ENCODE results near the gene CBLN1. TPM values are rescaled to one million over a fixed set of nuclear protein-coding genes. Genes with fewer than 3 reads are reported as not detected.
"Not testable (repeated sequence)": the region's sequence is repeated elsewhere in the genome, so short reads cannot be mapped to it uniquely, and the experiment has no call there.

The CBLN1 gene
- total RNA-seq, 1 experiment from 2014 or later, result 2.5 TPM

DNA sequence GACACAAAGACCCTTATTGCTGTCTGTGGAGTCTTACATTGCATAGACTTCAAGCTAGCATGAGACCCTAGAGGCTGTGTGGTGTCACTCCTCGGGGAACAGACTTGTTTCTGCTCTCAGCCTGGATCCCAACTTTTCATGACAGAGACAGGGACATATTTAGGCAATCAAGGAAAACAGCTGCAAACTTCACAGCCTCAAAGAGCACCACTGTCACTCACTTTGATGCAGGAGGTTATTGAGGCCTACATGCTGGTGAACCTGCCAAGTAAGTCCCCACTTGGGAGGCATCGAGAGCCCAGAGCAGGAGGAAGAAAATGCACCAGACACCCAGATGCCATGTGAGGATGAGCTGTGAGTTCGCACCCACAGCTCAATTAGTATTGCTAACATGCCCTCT is 10.3 kb downstream of the CBLN1 start:
- Histone ChIP-seq H3K4me3 (ENCODE audit: insufficient read depth, low read depth, low read length) (no peak overlapping the region), H3K27me3 (ENCODE audit: control insufficient read depth, insufficient read depth, low read length) (peaks cover 52% of the 10 kb centered on the region)
- DNase-seq, result no peak

DNA sequence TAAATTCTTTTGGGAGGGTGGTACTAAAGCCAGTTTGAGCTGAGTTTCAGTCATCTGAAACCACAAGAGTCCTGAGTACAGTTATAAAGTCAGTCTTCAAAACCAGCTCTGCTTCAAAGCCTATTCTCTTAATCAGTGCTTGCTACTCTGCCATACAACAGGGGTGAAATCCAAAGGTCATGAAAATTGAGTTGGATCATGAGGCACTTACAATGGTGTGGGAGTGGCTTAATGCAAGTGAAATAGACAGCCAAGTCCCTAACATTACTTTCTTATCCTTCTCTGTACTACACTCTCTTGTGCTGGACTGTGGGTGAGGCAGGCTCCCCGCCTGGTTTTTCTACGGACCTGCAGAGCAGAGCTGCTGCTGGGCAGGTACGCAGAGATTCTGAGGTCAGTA is 12.4 kb downstream of the CBLN1 start:
- no peaks in the 10 kb centered on the region for H3K36me3 ChIP-seq (replicated peaks; ENCODE audit: control insufficient read depth, insufficient read depth, low read length)
- no peak overlapping the region for H3K4me3 ChIP-seq (ENCODE audit: insufficient read depth, low read depth, low read length)
- DNase-seq, result no peak
- H3K27me3 ChIP-seq (ENCODE audit: control insufficient read depth, insufficient read depth, low read length), result peaks cover 30% of the 10 kb centered on the region

More for the DNA sequence above, 10.3 kb downstream of the CBLN1 start:
- H3K36me3 ChIP-seq (replicated peaks; ENCODE audit: control insufficient read depth, insufficient read depth, low read length), result no peaks in the 10 kb centered on the region

DNA sequence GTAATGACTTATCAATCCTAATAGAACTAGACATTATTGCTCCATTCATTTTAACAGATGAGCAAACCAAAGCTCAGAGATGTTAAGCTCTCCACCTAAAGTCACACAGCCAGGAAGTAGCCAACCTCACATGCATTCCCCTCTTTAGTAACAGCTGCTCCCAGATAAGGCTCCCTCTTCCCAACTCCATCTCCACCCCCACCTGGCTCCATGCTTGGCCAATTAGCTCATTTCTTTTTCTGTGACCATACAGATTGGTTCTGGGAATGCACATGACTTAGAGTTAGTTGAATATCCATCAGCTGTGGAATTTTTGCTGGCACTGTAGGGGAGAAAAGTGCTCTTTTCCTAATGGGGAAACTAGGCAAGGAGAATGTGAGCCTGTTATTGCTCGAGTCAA is 13.0 kb downstream of the CBLN1 start:
- H3K36me3 ChIP-seq (replicated peaks; ENCODE audit: control insufficient read depth, insufficient read depth, low read length), result no peaks in the 10 kb centered on the region
- peaks cover 25% of the 10 kb centered on the region for H3K27me3 ChIP-seq (ENCODE audit: control insufficient read depth, insufficient read depth, low read length)
- H3K4me3 ChIP-seq (ENCODE audit: insufficient read depth, low read depth, low read length), result no peak overlapping the region
- no peak for DNase-seq

DNA sequence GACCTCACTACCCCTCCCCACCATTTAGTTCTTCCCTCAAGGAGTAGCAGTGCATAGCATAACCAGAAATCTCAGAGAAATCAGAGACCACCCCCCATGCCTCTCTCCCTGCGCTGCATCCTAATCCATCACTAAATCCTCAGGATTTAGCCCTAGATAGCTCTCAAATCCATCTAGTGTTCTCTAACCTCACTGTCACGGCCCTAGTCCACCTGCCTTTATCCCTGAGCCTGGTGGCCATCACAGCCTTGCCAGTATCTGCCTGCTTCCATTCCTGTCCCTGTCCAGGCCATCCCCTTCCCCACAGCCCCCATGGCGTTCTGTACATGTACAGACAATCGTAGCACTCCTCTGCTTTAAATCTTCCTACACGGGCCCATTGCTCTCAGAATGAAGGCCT is 19.1 kb downstream of the CBLN1 start:
- Histone ChIP-seq H3K27me3 (ENCODE audit: control insufficient read depth, insufficient read depth, low read length) (no peaks in the 10 kb centered on the region; the same call in 1 of the 2 replicates), H3K36me3 (replicated peaks; ENCODE audit: control insufficient read depth, insufficient read depth, low read length) (no peaks in the 10 kb centered on the region), H3K4me3 (ENCODE audit: insufficient read depth, low read depth, low read length) (no peak overlapping the region)
- no peak for DNase-seq

DNA sequence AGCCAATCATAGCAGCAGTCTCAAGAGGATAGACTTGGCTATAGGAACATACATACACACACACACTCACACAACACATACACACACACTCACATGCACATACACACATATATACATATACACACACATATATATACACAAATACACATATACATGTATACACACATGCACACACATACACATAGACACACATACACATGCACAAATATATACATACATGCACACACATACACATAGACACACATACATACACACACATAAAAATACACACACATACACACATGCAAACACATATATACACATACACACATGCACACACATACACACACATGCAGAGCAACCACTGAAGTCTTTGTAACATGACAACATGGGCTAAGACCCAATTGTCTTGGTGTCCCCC is 19.7 kb downstream of the CBLN1 start:
- Histone ChIP-seq H3K27me3 (ENCODE audit: control insufficient read depth, insufficient read depth, low read length) (no peaks in the 10 kb centered on the region; the same call in 1 of the 2 replicates), H3K4me3 (ENCODE audit: insufficient read depth, low read depth, low read length) (no peak overlapping the region), H3K36me3 (replicated peaks; ENCODE audit: control insufficient read depth, insufficient read depth, low read length) (no peaks in the 10 kb centered on the region)
- DNase-seq, result no peak

DNA sequence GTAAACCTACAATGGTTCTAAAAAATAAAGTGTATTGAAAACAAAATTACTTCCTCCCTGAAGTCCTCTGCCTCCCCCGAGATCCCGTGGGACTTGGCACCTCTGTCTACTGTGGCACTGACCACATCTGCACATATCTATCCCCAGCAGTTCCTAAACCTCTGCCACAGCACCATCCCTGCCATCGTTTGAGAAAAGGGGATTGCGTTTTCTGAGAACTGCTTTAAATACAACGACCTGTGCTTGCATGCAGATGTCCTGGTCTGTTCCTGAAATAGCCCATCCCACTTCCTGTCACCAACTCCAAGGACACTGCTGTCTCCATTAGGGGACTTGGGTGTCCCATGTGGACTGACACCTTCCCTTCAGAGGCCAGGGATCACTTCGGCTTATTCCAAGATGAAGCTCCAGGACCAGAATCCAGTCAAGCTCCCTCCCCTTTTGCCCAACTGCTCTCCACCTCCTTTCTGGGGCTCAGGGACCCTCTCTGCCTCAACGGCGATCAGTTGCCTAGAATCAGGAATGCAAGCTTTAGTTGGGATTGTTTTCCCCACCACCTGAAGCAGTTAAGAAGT is 20.6 kb downstream of the CBLN1 start:
- DNase-seq, result no peak
- Histone ChIP-seq H3K4me3 (ENCODE audit: insufficient read depth, low read depth, low read length) (no peak overlapping the region), H3K36me3 (replicated peaks; ENCODE audit: control insufficient read depth, insufficient read depth, low read length) (no peaks in the 10 kb centered on the region), H3K27me3 (ENCODE audit: control insufficient read depth, insufficient read depth, low read length) (no peaks in the 10 kb centered on the region; the same call in 1 of the 2 replicates)

DNA sequence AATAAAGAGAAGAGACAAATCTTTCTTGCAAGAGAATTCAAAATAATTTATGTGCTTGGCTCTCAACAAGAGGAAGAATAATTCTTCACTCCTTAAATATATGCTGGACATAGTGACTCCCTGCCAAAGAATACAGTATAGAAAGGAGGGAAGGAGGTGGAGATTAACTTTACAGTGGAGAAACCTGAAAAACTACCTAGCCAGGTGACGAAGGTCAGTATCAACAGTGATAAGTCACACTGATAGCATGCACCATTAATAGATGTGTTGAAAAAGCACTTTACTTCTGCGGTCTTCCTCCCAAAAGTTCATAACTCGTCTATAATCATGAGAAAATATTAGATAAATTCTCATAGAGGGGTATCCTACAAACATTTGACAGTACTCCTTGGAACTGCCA is 21.4 kb downstream of the CBLN1 start:
- Histone ChIP-seq H3K27me3 (ENCODE audit: control insufficient read depth, insufficient read depth, low read length) (no peaks in the 10 kb centered on the region; the same call in 1 of the 2 replicates), H3K4me3 (ENCODE audit: insufficient read depth, low read depth, low read length) (no peak overlapping the region), H3K36me3 (replicated peaks; ENCODE audit: control insufficient read depth, insufficient read depth, low read length) (no peaks in the 10 kb centered on the region)
- no peak for DNase-seq

DNA sequence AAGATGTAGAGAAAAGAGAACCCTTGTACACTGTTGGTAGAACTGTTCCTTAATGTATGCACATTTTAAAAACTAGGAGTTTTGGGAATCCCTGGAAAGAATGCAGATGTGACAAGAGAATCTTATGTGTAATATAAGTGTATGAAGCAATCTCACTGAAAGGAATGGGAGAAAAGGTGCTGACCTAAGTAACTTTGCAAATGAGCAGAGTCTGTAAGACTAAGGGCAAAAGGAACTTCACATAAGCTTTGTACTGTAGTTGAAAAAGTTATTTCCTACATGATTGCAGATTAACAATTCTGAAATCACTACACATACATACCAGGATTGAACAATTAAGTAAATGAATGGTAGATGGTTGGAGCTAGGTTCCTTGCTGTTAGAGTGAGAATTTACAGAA is 22.3 kb downstream of the CBLN1 start:
- Histone ChIP-seq H3K4me3 (ENCODE audit: insufficient read depth, low read depth, low read length) (no peak overlapping the region), H3K36me3 (replicated peaks; ENCODE audit: control insufficient read depth, insufficient read depth, low read length) (no peaks in the 10 kb centered on the region), H3K27me3 (ENCODE audit: control insufficient read depth, insufficient read depth, low read length) (no peaks in the 10 kb centered on the region; the same call in 1 of the 2 replicates)
- no peak for DNase-seq

DNA sequence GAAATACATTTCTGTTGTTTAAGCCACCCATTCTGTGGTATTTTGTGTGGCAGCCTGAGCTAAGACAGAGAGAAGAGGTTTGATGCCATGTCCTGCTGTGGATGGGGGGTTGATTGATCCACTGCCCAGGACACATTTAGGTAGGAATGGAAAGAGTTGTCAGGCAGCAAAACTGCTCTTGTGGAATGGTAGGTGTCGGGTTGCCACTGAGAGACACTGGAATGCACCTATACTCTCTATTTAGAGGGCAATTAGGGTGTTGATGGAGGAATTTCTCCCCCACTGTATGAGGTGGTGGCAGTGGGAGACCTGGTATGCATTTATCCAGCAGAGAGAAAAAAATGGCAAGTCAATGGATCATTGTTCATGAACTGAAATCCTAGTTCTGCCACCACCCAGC is 30.9 kb downstream of the CBLN1 start:
- H3K27me3 ChIP-seq (ENCODE audit: control insufficient read depth, insufficient read depth, low read length), result no peaks in the 10 kb centered on the region
- H3K4me3 ChIP-seq (ENCODE audit: insufficient read depth, low read depth, low read length), result no peak overlapping the region
- no peaks in the 10 kb centered on the region for H3K36me3 ChIP-seq (replicated peaks; ENCODE audit: control insufficient read depth, insufficient read depth, low read length)
- no peak for DNase-seq

DNA sequence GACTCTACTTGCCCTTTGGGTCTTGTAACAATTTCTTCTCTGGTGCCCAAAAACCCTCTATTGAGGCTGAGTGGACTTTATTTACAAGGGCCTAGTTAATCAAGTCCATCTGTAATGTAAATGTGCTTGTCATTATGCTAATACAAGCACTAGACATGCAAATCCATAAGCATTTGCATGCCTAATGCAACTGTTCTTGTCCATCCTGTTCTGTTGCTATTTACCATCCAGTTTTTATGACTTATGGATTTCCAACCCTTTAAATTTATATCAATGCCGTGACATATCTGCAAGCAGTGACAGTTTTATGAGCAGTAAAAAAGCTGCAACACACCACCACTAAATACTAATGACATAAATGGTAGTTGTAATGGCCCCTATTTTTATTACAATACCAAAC is 33.4 kb downstream of the CBLN1 start:
- H3K27me3 ChIP-seq (ENCODE audit: control insufficient read depth, insufficient read depth, low read length), result no peaks in the 10 kb centered on the region
- H3K36me3 ChIP-seq (replicated peaks; ENCODE audit: control insufficient read depth, insufficient read depth, low read length), result no peaks in the 10 kb centered on the region
- DNase-seq, result no peak
- no peak overlapping the region for H3K4me3 ChIP-seq (ENCODE audit: insufficient read depth, low read depth, low read length)

DNA sequence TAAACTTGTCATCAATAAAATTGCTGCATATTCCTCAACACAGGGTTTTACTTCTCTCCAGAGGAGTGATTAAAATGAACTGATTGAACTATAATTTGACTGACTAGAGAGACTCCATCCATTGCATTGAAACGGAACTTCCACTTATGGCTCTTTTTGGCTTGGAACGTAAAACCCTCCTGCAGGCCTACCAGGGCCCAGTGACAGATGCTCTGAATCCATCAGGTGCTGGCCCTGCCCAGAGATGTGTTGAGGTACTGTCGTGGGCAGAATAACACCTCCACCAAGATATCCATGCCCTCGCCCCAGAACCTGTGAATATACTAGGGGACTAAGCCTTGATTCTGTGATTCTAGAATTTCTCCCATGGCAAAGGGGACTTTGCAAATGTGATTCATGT is 45.4 kb downstream of the CBLN1 start:
- no peaks in the 10 kb centered on the region for H3K27me3 ChIP-seq (ENCODE audit: control insufficient read depth, insufficient read depth, low read length)
- no peak for DNase-seq
- H3K36me3 ChIP-seq (replicated peaks; ENCODE audit: control insufficient read depth, insufficient read depth, low read length), result no peaks in the 10 kb centered on the region
- no peak overlapping the region for H3K4me3 ChIP-seq (ENCODE audit: insufficient read depth, low read depth, low read length)

DNA sequence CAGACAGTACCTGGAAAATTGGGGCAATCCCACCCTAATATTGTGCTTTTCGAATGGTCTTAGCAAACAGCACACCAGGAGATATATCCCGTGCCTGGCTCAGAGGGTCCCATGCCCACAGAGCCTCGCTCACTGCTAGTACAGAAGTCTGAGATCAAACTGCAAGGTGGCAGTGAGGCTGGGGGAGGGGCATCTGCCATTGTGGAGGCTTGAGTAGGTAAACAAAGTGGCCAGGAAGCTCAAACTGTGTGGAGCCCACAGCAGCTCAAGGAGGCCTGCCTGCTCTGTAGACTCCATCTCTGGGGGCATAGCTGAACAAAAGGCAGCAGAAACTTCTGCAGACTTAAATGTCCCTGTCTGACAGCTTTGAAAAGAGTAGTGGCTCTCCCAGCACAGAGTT is 53.3 kb downstream of the CBLN1 start:
- not testable (repeated sequence) for H3K27me3 ChIP-seq (ENCODE audit: control insufficient read depth, insufficient read depth, low read length); H3K4me3 ChIP-seq (ENCODE audit: insufficient read depth, low read depth, low read length); DNase-seq

More for the DNA sequence above, 53.3 kb downstream of the CBLN1 start:
- not testable (repeated sequence) for H3K36me3 ChIP-seq (replicated peaks; ENCODE audit: control insufficient read depth, insufficient read depth, low read length)

Other genes with a start within 250 kb of the CBLN1 start
- not detected in 2 replicates for gene C16orf78, start 92.0 kb upstream of the CBLN1 start, total RNA-seq (2014; rRNA removed; shearing (Covaris generic))

Measured in H7 (cell line).